ENCODE measurements around the gene FOXL3.

- TF ChIP-seq CTCF (IDR thresholded peaks at IDR 0.05) = no peak
- TF ChIP-seq POLR2A (IDR thresholded peaks at IDR 0.05) = no peak
Observed at GRCh38 chr7:247181-247580, 42.8 kb upstream of the FOXL3 start.

Data from right lobe of liver (tissue), 4 donors.